ENCODE measurements around the gene SCARF2.
"Not testable (repeated sequence)": the region's sequence is repeated elsewhere in the genome, so short reads cannot be mapped to it uniquely, and the experiment has no call there.

Gene SCARF2

GRCh38 chr22:20419664-20419951 is 18.0 kb downstream of the SCARF2 start:
- no peak overlapping the region for H3K4me3 ChIP-seq (ENCODE audit: low read length)
- no peak for DNase-seq (ENCODE audit: low read depth)
- TF ChIP-seq, protein P1, sequence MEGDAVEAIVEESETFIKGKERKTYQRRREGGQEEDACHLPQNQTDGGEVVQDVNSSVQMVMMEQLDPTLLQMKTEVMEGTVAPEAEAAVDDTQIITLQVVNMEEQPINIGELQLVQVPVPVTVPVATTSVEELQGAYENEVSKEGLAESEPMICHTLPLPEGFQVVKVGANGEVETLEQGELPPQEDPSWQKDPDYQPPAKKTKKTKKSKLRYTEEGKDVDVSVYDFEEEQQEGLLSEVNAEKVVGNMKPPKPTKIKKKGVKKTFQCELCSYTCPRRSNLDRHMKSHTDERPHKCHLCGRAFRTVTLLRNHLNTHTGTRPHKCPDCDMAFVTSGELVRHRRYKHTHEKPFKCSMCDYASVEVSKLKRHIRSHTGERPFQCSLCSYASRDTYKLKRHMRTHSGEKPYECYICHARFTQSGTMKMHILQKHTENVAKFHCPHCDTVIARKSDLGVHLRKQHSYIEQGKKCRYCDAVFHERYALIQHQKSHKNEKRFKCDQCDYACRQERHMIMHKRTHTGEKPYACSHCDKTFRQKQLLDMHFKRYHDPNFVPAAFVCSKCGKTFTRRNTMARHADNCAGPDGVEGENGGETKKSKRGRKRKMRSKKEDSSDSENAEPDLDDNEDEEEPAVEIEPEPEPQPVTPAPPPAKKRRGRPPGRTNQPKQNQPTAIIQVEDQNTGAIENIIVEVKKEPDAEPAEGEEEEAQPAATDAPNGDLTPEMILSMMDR (conservative IDR thresholded peaks at IDR 0.05; ENCODE audit: low read depth, low read length) = no peak

DNA sequence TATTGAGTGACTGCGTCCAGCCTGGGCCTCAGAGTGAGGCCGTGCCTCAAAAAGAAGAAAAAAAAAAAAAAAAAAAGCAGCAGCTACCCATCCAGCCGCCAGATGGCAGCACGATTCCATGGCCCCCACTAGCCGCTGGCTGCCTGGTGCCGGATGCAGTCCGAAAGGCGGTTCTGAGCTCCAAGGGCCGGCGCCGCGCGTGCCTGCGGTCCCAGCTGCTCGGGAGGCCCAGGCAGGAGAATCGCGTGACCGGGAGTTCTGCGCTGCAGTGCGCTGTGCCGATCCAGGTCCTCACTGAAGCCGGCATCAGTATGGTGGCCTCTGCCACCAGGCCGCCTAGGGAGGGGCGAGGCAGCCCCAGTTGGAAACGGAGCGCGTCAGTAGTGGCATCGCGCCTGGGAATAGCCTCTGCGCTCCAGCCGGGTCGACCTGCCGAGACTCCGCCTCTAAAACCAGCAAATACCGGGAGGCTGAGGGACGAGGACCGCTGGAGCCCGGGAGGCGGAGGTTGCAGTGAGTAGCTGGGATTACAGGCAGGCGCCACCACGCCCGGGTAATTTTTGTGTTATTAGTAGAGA is 19.3 kb downstream of the SCARF2 start:
- DNase-seq (ENCODE audit: low read depth) = no peak
- peak overlapping the region; percentile 49 for H3K4me3 ChIP-seq (ENCODE audit: low read length)
- TF ChIP-seq, protein P1 (conservative IDR thresholded peaks at IDR 0.05; ENCODE audit: low read depth, low read length) = peak; percentile 85

DNA sequence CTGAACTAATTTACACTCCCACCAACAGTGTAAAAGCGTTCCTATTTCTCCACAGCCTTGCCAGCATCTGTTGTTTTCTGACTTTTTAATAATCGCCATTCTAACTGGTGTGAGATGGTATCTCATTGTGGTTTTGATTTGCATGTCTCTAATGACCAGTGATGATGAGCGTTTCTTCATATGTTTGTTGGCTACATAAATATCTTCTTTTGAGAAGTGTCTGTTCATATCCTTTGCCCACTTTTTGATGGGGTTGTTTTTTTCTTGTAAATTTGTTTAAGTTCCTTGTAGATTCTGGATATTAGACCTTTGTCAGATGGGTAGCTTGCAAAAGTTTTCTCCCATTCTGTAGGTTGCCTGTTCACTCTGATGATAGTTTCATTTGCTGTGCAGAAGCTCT is 21.9 kb downstream of the SCARF2 start:
- not testable (repeated sequence) for DNase-seq (ENCODE audit: low read depth); H3K4me3 ChIP-seq (ENCODE audit: low read length)

DNA sequence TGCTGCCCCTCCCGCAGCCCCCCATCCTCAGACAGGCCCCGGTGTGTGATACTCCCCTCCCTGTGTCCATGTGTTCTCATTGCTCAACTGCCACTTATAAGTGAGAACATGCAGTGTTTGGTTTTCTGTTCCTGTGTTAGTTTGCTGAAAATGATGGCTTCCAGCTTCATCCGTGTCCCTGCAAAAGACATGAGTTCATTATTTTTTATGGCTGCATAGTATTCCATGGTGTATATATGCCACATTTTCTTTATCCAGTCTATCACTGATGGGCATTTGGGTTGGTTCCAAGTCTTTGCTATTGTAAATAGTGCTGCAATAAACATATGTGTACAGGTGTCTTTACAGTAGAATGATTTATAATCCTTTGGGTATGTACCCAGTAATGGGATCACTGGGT is 22.4 kb downstream of the SCARF2 start:
- H3K4me3 ChIP-seq (ENCODE audit: low read length); DNase-seq (ENCODE audit: low read depth): not testable (repeated sequence)

- H3K4me3 ChIP-seq (ENCODE audit: low read length) = no peak overlapping the region
- TF ChIP-seq, protein P1 (conservative IDR thresholded peaks at IDR 0.05; ENCODE audit: low read depth, low read length) = no peak
- DNase-seq (ENCODE audit: low read depth) = no peak
Measured at GRCh38 chr22:20414450-20414849, 23.2 kb downstream of the SCARF2 start.

- no peak for DNase-seq (ENCODE audit: low read depth)
- TF ChIP-seq, protein P1 (conservative IDR thresholded peaks at IDR 0.05; ENCODE audit: low read depth, low read length) = no peak
- no peak overlapping the region for H3K4me3 ChIP-seq (ENCODE audit: low read length)
Measured at GRCh38 chr22:20414059-20414440, 23.6 kb downstream of the SCARF2 start.

DNA sequence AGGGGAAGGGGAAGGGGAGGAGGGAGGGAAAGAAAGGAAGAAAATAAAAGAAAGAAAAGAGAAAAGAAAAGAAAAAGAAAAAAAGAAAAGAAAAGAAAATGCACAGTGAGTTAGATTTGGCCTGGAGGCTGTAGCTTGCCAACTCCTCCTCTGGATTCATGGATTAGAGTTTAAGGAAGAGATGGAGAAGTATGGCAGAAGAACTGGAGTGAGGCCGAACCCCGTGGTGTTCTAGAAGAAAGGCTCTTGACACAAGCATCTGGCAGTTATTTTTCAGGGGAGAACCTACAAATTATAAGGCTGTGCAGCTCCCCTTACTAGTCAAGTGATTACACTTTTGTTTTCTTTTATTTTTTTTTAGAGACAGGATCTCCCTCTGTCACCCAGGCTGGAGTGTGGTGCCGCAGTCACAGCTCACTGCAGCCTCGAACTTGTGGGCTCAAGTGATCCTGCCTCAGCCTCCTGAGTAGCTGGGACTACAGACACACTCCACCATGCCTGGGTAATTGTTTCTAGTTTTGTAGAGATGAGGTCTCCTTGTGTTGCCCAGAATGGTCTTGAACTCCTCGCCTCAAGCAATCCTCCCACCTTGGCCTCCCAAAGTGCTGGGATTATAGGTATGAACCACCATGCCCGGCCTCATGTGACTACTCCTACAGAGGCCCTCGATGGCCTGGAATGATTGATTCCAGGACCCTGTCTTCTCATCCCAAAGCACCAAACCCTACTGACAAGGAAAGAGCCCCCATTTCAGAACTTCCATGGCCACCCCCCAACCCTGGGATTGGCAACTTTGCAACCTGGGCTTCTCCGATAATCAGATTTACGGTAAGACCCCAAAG is 24.2 kb downstream of the SCARF2 start:
- TF ChIP-seq, protein P1 (conservative IDR thresholded peaks at IDR 0.05; ENCODE audit: low read depth, low read length) = no peak
- H3K4me3 ChIP-seq (ENCODE audit: low read length) = no peak overlapping the region
- DNase-seq (ENCODE audit: low read depth) = no peak

- no peak for DNase-seq (ENCODE audit: low read depth)
- TF ChIP-seq, protein P1 (conservative IDR thresholded peaks at IDR 0.05; ENCODE audit: low read depth, low read length) = no peak
- no peak overlapping the region for H3K4me3 ChIP-seq (ENCODE audit: low read length)
Measured at GRCh38 chr22:20412474-20413216, 25.0 kb downstream of the SCARF2 start.

- not testable (repeated sequence) for DNase-seq (ENCODE audit: low read depth)
Measured at GRCh38 chr22:20409385-20409784, 28.2 kb downstream of the SCARF2 start.

More at GRCh38 chr22:20409385-20409784, 28.2 kb downstream of the SCARF2 start:
- not testable (repeated sequence) for H3K4me3 ChIP-seq (ENCODE audit: low read length)

All from retinal pigment epithelial cell (primary cell).